NB4 (cell line): ENCODE data around the gene SLC20A1.

Experiments
- CTCF ChIP-seq: IDR thresholded peaks from one replicate; pipeline ENCODE4 v1.5.1; 2012; ENCODE audit warnings: low read depth, low read length
- POLR2A ChIP-seq: IDR thresholded peaks from 2 replicates; pipeline ENCODE4 v1.6.1; 2011; ENCODE audit warnings: mild to moderate bottlenecking; ENCODE audit not compliant: insufficient read length; ENCODE audit errors: extremely low read depth

- TF ChIP-seq CTCF (no peak), POLR2A (no peak)
Measured at GRCh38 chr2:112623913-112624777, 21.6 kb upstream of the SLC20A1 start.
